ENCODE data around the gene MPPED1.

Gene MPPED1

DNA sequence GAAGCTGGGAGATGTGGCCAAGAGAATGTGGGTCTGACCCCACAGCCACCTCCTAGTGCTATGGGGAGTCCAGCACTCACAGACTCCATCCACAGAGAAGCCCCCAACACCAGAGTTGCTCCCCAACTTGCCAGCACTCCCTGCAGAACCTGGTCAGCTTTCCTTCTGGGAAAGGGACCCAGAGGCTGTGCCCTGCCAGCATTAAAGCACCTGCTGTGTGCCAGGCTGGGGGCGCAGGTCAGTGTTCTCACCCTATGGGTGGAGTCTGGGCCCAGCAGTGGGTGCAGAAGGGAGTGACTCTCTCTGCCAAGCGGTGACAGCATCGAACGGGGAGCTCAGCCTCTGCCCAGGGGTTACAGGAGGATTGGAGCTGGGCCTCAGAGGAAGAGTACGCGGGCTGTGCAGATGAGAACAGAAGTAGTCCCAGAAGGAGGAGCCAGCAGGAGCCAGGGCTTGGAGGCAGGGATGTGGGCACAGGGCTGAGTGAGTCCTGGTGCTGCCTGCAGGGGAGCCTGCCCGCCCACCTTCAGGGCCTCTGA, 114.4 kb downstream of the MPPED1 start:
- no peak for DNase-seq (ENCODE audit: low spot score)

- DNase-seq (ENCODE audit: low spot score): no peak
Observed at GRCh38 chr22:43526946-43527345, 115.1 kb downstream of the MPPED1 start.

DNA sequence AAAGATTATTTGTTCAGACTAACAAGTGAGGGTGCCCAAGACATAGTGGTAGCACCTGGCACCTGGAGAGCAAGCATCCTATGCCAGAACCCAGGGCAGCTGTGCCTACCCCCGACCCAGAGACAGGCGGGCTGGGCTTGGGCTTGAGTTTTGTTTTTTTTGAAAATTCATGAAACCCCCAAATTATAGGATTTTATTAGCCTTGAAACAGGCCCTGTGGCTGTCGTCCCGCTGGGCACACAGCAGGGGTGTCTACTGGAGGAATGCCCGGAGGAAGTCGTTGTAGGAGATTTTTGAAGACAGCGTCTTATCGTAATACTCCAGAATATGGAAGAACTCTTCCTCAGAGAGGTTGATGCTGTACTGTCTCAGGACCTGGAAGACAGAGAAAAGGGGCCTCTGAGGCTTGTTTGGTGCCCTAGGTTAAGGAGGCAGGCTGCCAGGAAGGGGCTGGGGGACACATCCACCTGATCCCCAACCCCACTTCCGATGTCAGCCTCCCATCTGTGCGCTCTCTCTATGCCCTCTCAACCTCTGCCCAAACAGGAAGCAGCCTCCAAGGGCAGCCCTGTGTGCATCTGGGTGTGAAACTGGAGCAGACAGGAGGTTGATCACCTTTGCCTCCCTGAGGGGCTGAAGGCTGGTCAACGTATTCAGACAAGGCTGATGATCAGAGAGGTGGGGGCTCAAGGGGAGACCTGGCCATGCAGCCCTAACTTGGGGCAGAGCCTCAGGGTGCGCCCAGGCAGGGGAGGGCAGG, 117.0 kb downstream of the MPPED1 start:
- no peak for DNase-seq (ENCODE audit: low spot score)

GRCh38 chr22:43529461-43529860, 117.6 kb downstream of the MPPED1 start:
- no peak for DNase-seq (ENCODE audit: low spot score)

GRCh38 chr22:43529934-43530333, 118.1 kb downstream of the MPPED1 start:
- no peak for DNase-seq (ENCODE audit: low spot score)

- peak; percentile 8 for DNase-seq (ENCODE audit: low spot score)
Observed at GRCh38 chr22:43530349-43531201, 118.8 kb downstream of the MPPED1 start.

DNA sequence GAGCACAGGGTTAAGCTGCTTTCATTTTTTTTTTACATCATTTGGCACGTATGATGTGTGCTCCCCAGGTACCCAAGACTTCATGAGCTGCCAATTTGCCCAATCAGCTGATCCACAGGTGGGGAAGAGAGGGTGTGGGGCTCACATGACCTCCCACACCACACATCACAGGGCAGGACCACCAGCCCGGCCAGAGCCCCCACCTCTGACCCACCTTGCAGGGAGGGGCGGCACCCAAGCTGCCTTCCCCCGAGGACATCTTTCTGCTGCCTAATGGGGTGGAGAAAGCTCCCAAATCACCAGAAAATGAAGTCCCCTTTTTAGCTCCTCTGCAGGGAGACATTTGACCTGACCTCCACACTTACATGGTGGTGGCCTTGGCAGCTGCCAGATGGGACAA, 119.8 kb downstream of the MPPED1 start:
- no peak for DNase-seq (ENCODE audit: low spot score)

- no peak for DNase-seq (ENCODE audit: low spot score)
Observed at GRCh38 chr22:43532301-43533155, 120.7 kb downstream of the MPPED1 start.

DNA sequence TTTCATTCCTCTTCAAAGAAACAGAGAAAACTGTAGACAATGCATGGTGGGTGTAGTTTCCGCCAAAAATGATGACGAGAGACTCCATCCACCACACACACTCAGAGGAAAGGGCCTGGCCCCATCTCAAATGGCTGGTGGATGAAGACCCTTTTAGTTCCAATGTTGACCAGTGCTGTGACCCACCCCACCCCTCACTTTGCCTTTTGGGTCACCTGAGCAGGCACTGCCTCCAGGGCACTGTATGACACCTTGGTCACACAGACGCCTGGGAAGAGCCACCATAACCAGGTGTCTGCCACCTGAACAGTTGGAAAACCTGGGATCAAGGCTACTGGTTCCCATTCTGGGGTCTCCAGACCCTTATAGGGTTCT, 121.3 kb downstream of the MPPED1 start:
- DNase-seq (ENCODE audit: low spot score): no peak

DNA sequence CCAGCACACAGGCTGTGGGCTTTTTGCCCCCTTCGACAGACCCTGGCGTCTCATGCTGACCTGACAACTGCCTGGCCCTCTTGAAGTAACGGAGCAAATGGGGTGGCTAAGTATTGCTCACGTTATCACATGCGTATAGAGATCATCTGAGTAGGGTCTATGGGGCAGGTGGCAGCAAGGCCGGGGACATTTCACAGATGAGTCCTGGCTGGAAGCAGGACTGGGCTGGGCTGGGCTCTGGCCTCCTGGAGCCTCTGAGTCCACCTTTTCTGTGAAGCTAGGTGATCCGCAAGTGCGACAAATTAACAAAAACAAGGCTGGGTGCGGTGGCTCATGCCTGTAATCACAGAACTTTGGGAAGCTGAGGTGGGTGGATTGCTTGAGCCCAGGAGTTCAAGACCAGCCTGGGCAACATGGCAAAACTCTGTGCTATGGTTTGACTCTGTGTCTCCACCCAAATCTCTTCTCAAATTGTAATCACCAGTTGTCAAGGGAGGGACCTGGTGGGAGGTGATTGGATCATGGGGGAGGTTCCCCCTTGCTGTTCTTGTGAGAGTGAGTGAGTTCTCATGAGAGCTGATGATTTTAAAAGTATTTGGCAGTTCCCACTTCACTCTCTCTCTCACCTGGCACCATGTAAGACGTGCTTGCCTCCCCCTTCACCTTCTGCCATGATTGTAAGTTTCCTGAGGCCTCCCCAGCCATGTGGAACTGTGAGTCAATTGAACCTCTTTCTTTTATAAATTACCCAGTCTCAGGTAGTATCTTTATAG, 122.0 kb downstream of the MPPED1 start:
- no peak for DNase-seq (ENCODE audit: low spot score)

DNA sequence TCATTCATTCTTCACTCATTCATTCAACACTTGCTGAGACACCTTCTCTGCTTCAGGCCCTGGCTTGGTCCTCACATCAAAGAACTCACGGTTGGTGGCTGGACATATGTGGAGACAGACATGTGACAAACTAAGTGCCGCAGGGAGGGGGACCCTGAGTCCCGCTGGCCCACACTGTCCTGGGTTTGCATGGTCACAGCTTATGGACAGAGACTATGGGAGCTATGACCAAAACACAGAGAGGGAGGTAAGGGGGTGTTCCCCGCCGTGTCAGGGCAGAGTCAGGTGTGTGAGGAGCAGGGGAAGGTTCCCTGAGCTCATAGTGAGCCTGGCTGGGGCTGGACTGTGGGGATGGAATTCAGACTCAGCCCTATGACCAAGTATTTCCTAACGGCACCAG, 123.1 kb downstream of the MPPED1 start:
- no peak for DNase-seq (ENCODE audit: low spot score)

DNA sequence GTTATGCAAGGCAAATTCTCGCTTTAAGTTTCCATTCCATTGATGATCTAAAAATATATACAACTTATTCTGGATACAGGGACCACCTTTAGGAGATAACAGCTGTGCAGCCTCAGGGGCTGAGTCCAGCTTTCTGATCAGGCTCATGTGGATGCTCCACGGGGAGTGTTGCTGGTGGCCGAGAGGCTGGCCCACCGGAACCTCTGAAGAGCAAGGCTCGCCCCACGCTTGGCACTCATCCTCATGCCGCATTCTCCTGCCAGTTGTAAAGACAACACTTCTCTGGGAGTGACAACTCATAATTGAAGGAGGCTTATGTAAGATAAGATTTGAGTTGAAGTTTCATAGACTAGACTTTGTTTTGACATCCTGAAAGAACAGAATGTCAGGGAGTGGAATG, 123.5 kb downstream of the MPPED1 start:
- DNase-seq (ENCODE audit: low spot score): no peak

DNA sequence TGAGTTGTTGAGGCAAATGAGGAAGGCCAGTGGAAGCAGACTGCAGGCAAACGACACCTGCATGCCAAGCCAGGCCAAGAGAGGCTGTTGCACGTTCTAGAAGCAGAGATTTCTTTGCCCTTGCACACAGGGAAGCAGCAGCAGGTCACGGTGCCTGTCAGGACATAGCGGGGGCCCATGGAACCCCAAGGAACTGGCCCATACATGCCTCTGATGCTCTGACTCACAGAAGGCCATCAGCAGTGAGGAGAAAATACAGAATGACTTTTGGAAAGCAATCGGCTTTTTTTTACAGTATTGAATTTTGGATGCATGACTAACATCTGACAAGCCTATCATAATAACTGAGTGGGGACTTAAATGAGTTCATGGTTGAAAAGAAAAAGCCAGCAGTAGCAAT, 123.9 kb downstream of the MPPED1 start:
- DNase-seq (ENCODE audit: low spot score): no peak

GRCh38 chr22:43537019-43537585, 125.3 kb downstream of the MPPED1 start:
- no peak for DNase-seq (ENCODE audit: low spot score)

- no peak for DNase-seq (ENCODE audit: low spot score)
Observed at GRCh38 chr22:43539572-43540528, 128.0 kb downstream of the MPPED1 start.

DNA sequence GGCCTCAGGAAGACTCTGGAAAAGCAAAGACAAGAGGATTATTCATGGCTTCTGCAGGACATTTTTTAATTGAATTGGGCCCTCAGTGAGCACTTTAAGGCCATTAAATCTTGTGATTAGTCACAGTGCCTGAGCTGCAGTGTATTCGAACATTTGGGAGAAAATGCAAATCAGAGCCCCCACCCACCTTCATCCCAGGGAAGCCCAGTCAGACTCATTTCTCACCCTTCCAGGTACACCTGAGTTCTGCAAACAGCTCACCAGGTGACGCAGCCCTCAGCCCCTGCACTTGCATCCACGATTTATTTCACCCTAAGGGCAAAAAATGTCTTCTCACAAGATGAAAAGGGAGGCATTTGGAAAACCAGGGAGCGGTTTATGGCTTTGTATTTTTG, 128.7 kb downstream of the MPPED1 start:
- DNase-seq (ENCODE audit: low spot score): no peak

DNA sequence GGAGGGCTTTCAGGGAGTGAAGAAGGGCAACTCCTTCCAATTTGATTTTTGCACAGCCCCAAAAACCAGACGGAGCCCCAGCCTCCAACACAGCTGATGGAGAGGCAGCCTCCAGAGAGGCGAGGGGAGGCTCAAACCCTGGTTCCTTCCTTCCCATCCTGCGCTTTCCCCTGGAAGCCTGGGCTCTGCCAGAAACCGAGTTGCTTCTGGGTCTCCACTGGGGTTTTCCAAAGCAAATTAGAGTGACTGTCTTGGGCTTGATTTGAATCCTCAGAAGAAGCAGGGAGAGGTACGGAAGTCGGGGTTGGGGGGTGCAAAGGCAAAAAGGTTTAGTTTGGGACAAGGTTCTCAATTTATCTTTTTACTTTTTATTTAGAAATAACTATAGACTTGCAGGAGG, 129.2 kb downstream of the MPPED1 start:
- DNase-seq (ENCODE audit: low spot score): no peak

GRCh38 chr22:43541462-43542407, 129.9 kb downstream of the MPPED1 start:
- no peak for DNase-seq (ENCODE audit: low spot score)

All from Ammon's horn (tissue), 1 donor.